Right ventricle myocardium inferior (tissue), 1 donor: ENCODE data around the gene RAPGEF4. TPM values are rescaled to one million over a fixed set of nuclear protein-coding genes. Genes with fewer than 3 reads are reported as not detected.
A peak's percentile ranks its signal among the peaks of the same experiment; 100 is the strongest.
"Not testable (repeated sequence)": the region's sequence is repeated elsewhere in the genome, so short reads cannot be mapped to it uniquely, and the experiment has no call there.

Experiments
- ATAC-seq: fragments of 200-7000 bp; cut with Tn5 transposase; one replicate; pipeline ENCODE4 v1.9.1; 2020; ENCODE audit warnings: mild to moderate bottlenecking, moderate library complexity
- DNase-seq: peaks from one replicate; pipeline ENCODE4 v3.0.0; 2021; ENCODE audit errors: missing footprints
- intact Hi-C: fragments of 100-400 bp; cut with DNase I; formaldehyde crosslinking; loops from one replicate; pipeline ENCODE4 v1.11.0; 2022
- total RNA-seq: library from RNA; stranded (reverse); fragmentation: NEBNext Ultra II Directional; extraction: Animal tissue kit (Norgen Biotek cat#: 25700); gene quantifications from one replicate; pipeline ENCODE4 v1.2.1, GENCODE V29; 2021
- donor health status: DM: no; HTN: yes; CAD: no; lungs with severe emphysema.

RAPGEF4 gene
- total RNA-seq, 1 donor from 2014 or later, result 9.0 TPM

DNA sequence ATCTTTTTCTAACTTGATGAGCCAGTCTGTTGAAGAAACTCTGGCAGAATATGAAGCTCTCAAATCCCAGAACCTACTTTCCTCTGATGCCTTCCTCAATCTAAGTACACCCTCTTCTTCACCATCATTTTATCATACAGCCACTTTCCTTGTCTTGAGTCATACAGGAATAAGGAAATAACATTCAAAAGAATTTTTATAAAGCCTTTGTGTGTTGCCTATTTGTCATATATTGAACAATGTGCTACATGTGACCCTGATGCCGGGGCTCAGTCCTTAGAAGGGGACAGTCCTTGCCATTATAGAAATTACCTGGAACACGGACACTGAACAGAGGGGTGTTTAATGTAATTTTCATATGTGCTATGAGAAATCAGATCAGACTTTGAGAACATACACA lies 27.4 kb downstream of the RAPGEF4 start:
- ATAC-seq, result no peak
- intact Hi-C loops, result no loop called here

DNA sequence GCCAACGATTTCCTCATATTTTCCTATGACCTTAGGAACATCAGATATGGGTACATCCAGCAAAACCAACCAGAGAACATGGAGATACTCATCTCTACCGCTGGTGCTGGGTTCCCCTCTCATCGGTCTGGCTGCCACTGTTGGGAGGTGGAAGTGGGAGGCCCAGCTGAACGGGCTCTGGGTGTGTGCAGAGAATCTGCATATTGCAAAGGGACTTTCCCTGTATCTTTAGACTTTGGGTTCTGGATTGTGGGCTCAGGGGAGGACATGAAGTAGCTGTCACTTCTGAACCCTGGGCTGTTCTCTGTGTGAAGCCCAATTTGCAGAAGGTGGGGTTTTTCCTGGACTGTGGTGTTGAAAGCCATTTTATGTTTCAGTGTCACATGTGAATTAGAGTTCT lies 30.0 kb downstream of the RAPGEF4 start:
- no peak for ATAC-seq
- no peak for DNase-seq
- intact Hi-C loops, result no loop called here

More for the DNA sequence above, 27.4 kb downstream of the RAPGEF4 start:
- DNase-seq, result no peak

DNA sequence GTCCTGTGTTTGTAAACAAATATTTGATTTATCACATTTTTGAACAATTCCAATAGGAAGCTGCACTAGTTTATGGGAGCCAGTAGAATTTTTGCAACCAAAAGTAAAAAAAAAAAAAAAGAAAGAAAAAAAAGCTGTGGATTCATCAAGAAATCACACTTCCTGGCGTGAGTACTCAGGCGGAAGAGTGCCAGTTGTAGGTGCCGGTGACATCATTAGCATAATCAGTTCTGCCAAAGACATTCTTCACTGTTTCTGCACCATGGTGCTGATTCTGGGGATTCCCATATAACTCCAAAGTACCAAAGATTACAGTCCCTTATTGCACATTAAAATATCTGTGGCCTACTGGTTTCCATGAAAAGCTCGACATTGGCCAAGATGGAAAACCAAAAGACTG lies 32.8 kb downstream of the RAPGEF4 start:
- intact Hi-C loops, result no loop called here
- ATAC-seq, result no peak
- DNase-seq, result no peak

DNA sequence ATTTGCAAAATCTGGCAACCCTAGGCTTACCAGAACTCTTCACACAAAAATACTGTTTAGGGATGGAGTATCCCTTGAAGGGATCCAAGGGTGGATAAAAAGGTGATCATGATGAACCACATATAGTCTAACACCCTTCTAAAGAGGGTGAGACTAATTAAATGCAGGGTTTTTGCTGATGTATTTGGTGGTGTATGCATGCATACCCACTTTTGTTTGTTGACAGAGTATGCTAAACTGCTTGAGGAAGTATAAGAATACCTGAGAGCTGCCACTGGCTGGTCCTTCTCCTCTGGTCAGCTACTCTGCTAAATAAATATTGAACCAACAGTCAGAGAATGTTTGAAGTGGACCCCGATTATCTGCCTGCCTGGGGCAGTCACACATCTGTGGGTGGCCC lies 34.2 kb downstream of the RAPGEF4 start:
- intact Hi-C loops, result no loop called here
- no peak for ATAC-seq
- no peak for DNase-seq

DNA sequence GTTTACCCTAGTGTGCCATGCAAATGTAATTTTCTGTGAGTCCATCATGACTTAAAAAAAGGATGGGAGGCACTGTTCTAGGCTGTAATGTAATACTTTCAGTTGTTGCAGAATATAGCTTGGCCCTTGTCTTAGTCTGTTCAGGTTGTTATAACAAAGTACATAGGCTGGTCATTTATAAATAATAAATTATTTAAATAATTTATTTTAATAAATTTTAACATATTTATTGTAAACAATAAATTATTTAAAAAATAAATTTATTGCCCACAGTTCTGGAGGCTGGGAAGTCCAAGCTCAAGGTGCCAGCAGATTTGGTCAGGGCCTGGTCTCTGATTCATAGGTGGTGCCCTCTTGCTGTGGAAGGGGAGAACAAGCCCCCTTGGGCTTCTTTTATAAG lies 35.2 kb downstream of the RAPGEF4 start:
- no peak for ATAC-seq
- DNase-seq, result no peak
- intact Hi-C loops, result no loop called here

DNA sequence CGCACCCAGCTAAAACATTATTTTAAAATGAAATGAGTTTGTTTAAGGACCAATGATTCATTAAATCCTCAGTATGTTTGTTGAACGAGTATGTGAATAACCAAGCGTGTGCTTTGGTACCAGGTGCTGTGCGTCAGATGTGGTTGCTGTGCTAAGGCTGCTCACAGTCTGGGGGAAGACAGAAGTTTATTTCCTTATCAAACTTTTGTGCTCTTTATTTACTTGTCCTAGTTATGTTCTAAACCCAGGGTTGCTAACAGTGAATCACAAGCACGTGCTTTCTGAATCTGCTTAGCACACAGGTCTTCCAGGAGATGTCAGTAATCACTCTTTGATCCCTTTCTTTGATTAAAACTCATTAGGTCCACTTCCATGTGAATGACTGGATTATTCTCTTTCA lies 37.0 kb downstream of the RAPGEF4 start:
- DNase-seq, result no peak
- intact Hi-C loops, result no loop called here

DNA sequence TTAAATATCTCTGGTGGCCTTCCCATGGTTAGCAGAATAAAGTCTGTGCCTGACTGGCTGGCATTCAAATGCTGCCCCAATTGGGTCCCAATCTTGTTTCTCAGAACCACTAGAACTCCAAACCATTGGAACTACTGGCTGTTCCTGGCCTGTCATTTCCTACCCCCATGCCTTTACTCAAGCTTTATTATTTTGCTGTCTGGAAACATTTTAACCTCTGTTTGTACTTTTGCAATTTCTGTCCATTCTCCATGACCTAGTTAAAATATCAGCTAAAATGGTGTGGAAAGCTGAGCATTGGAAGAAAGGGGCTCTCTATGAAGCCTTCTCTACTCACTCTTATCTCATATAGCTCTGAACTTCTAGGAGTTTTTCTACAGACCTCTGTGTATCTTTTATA lies 38.7 kb downstream of the RAPGEF4 start:
- DNase-seq, result no peak
- ATAC-seq, result no peak

More for the DNA sequence above, 37.0 kb downstream of the RAPGEF4 start:
- ATAC-seq, result no peak

DNA sequence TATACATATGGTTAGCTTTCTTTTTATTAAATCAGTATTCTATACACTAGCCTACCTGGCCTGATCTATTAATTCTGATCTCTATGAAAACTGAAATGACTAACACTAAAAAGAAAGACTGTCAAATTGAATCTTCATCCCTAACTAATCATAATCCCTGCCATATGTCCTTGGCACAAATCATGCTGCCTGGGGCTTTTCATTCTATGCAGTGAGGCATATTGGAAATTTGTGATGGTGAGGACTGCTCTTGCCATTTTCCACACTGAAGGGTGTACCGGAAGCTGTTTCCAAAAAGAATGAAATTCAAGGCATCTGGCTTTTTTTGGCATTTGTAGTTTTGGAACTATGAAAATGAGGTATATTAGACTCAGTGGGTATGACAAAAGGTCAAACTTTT lies 39.7 kb downstream of the RAPGEF4 start:
- intact Hi-C loops, result no loop called here
- ATAC-seq (no peak), DNase-seq (no peak)

More for the DNA sequence above, 38.7 kb downstream of the RAPGEF4 start:
- intact Hi-C loops, result no loop called here

DNA sequence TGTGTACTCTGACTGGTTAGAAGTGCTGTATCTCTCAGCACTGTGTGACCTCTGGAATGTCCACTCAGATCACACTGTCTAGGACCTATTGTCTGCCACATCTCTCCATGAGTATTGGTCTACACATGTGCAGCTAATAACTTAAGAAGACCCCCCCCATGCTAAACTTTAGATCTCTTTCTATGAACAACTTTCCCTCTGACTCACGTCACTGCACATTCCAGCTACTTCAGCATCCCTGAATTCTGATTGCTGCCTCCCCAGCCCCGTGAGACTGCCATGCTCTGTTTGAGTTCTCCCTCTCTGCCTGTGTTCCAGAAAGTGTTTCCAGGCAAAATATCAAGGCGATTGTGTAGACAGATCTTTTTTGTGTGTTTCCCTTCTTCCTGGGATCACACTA lies 41.8 kb downstream of the RAPGEF4 start:
- ATAC-seq (no peak), DNase-seq (no peak)
- intact Hi-C loops, result no loop called here

DNA sequence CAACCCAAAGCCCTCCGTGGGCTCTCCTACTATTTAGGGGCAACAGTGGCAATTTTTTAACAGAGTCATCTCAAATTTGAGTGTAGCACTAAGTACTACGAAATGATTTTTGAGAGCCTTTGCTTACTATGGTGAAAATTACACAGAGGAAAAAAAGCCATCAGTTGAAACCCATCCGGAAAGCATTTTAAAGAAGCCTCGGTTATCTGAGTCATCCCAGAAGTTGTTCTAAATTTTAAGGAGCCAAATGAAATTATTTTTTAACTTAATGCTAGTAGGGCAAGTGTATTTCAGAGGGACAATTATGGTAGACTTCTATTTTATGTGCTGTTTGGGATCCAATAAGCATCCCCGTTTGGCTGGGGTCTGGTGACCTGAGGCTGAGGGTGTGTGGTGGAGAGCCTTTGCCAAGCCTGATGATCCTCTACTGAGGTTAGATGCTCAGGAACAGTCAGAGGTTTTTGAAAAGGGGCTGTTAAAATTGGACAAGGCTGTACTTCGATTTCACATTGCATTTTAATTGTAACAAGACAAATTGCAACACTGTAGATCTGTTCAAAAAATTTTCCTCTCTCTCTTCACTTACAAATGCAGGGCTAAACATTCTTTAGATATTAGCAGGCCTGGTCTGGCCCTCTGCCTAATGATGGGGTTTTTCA lies 47.0 kb downstream of the RAPGEF4 start:
- DNase-seq (no peak), ATAC-seq (no peak)
- intact Hi-C loops, result no loop called here

DNA sequence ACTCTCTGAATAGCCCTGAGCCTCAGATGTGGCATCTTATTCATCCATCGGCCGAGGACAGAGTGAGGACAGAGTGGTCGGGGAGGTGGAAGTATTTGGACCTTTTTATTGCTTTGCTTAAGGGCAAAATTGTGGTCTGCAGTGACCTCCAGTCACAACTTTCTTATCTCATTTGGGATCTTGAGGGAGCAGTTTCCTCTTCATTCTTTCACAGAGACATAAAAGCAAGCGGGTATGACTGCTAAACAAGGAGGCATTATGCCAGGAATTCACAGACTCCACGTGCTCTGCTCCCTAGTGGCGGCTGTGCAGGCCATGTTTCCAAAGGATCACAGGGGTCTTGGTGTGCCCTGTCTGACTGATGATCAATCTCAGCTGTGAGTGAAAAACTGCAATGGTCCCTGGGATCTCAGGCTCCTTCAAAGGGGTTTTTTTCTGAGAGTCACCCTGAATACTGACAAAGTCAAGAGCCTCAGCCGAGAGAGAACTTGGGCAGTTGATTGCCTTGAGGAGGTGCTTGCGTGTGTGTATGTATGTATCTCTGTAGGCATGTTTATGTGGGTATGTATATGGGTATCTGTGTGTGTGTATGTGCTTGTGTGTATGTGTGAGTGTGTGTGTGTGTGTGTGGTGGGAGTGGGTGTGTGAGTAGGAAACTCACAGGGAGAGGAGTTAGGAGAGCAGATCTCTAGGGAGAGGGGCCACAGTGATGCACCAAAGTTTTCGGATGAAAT lies 47.7 kb downstream of the RAPGEF4 start:
- intact Hi-C loops, result no loop called here
- ATAC-seq, result no peak

DNA sequence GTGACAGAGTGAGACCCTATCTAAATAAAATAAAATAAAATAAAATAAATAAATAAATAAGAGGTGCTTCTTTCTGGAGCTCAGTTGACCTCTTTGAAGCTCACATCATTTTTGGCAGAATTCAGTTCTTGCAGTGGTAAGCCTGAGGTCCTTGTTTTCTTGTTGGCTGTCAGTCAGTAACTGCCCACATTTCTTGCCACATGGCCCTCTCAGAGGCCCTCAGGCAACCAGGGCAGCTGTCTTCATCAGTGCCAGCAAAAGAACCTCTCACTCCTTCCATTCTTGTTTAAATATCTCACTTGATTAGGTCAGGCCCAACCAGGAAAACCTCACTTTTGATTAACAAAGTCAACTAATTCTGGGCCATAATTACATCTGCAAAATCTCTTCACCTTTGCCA lies 53.2 kb downstream of the RAPGEF4 start:
- DNase-seq (no peak), ATAC-seq (no peak)
- intact Hi-C loops, result no loop called here

More for the DNA sequence above, 47.7 kb downstream of the RAPGEF4 start:
- DNase-seq, result no peak

DNA sequence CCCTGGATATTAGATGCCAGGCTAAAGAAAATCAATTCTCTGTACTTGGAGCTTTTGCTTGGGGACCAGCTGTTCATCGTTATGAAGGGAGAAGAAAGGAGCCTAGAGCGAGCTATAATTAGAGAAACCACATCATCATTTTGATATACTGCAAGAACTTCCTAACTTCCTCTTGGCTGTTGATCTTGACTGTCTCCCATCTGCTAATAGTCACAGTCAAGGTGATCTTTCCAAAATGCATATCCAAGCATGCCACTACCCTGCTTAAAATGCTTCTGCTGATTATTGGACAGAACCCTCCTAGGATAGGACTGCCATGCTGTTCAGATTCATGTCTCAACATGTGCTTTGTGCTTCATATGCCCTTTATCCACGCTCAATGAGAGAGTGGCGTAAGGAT lies 54.8 kb downstream of the RAPGEF4 start:
- intact Hi-C loops, result no loop called here
- no peak for DNase-seq
- ATAC-seq, result no peak

DNA sequence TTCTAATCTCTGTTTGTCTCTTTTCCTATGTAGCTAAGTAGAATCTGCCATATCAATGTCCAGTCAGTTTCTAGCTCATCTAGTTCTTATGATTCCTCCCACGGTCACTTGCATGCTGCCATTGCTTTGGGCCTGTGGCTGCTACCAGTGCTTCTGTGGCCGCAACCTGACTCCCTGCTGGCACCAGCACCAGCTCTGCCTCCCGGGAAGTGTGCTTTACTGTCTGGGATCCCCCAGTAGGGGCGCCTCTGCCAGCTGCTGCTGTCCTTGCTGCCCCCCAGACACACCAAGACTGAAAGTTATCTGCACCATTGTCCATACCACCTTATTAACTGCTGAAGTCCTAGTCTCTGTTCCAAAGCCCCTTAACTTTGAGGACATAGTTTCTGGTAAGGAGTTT lies 56.3 kb downstream of the RAPGEF4 start:
- DNase-seq, result no peak
- intact Hi-C loops, result no loop called here
- ATAC-seq, result no peak

DNA sequence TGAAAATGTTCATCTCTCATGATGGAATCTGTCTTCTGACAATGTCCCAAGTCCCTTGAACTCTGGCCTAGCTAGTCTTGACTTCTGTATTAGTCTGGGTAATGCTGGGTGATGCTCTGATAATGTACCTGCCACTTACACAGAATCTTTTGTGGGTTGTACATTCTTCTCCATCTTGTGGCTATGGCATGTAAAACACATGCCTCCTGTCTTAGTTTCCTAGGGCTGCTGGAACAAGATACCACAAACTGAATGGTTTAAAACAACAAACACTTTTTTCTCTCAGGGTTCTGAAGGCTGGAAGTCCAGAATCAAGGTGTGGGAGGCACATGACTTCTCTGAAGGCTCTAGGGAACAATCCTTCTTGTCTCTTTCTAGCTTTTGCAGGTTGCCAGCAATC lies 57.1 kb downstream of the RAPGEF4 start:
- ATAC-seq, result no peak
- DNase-seq, result no peak
- intact Hi-C loops, result no loop called here

DNA sequence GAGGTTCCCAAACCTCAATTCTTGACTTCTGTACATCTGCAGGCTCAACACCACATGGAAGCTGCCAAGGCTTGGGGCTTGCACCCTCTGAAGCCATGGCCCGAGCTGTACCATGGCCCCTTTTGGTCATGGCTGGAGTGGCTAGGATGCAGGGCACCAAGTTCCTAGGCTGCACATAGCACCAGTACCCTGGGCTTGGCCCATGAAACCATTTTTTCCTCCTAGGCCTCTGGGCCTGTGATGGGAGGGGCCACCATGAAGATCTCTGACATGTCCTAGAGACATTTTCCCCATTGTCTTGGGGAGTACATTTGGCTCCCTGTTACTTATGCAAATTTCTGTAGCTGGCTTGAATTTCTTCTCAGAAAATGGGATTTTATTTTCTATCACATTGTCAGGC lies 67.7 kb downstream of the RAPGEF4 start:
- intact Hi-C loops, result loop anchor here (10.0 kb wide), 1 partner anchor 221 kb away; no protein-coding TSS in a partner anchor
- DNase-seq, ATAC-seq: not testable (repeated sequence)

DNA sequence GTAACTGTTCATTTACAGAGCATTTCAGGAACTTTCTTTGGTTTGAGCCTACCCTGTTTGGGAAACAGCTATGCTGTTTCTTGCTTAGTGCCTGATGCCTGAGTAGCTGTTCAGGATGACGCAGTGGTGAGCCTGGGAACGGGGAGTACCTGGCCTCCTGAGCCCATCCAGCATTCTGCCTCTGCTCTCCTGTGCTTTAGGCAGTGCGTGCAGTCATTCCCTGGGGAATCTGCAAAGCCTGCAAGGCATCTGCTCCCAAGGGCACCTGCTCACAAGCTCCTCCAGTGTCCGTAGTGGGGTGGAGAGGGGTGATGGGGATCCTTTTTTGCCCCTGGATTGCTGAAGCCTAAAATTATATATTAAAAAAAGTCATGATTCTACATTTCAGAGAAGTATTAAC lies 68.8 kb downstream of the RAPGEF4 start:
- DNase-seq (no peak), ATAC-seq (no peak)
- intact Hi-C loops, result loop anchor here (10.0 kb wide), 1 partner anchor 220 kb away; no protein-coding TSS in a partner anchor

DNA sequence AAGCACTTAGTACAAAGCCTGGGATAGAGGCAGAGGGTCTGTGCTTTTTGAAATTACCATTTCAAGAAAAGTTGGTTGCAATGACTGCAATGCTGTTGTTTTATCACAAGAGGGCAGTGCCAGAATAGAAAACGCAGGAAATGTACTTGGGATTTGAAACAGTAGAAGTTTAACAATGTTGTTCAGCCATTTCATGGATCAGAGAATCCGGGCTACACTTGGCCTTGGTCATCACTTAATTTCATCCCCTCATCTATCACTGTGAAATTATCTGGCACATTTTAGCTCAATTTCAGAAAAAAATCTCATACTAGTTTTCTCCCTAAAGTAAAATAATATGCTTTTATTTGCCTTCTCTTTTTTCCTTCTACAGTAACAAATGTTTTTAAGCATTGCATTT lies 70.8 kb downstream of the RAPGEF4 start:
- intact Hi-C loops, result loop anchor here (10.0 kb wide), 1 partner anchor 218 kb away; no protein-coding TSS in a partner anchor
- peak; percentile 61 for ATAC-seq
- no peak for DNase-seq

DNA sequence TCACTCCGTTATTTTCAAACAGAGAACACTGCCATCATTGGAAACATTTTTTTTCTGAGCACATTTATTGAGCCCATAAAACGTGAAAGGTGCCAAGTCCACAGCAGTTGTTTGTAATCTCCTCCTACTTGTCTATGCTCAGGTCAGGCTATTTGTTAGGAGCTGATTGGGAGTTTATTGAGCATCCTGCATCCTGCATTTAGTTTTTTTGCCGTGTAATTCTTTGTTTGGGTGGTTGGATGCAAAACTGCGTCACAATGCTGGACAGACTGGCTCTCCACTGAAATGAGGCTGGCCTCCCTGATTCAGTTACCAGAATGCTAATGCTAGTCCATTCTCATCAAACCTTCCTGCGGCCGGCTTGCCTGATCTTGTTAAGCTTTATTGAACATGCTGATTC lies 71.4 kb downstream of the RAPGEF4 start:
- no peak for DNase-seq
- no peak for ATAC-seq
- intact Hi-C loops, result loop anchor here (10.0 kb wide), 1 partner anchor 218 kb away; no protein-coding TSS in a partner anchor

DNA sequence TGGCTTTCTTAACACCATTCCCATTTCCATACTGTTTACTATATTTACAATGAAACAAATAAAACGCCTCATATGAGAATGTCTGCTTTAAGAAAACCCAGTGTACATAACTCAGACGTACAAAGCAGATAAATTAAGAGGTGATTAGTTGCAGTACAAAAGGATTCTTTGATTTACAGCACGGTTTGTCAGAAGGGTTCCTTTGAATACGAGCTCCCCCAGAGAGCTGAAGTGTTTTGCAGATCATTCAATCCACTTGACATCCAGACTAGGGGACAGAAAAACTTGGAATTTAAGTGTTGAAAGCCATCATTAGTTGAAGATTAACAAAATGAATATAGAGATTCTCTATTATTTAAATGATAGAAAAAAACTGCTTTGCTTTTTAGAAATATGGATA lies 72.5 kb downstream of the RAPGEF4 start:
- no peak for DNase-seq
- intact Hi-C loops, result loop anchor here (10.0 kb wide), 1 partner anchor 217 kb away; no protein-coding TSS in a partner anchor
- no peak for ATAC-seq
